DND-41 (cell line): ENCODE data around the gene TBC1D1.

Experiments used
- ATAC-seq: fragments of 200-7000 bp; cut with Tn5 transposase; 3 replicates; pipeline ENCODE4 v1.9.1; 2021; ENCODE audit warnings: low read depth; ENCODE audit not compliant: insufficient read depth
- DNase-seq: peaks from one replicate; pipeline ENCODE4 v3.0.0-alpha.2; 2020
- H2AFZ ChIP-seq: 2 replicates; pipeline ENCODE4 v1.6.0; 2012; ENCODE audit warnings: low read depth, low read length
- H3K27ac ChIP-seq: 2 replicates; pipeline ENCODE4 v1.5.1; 2012; ENCODE audit warnings: low read length, inconsistent platforms
- H3K27me3 ChIP-seq: fragments of 200-600 bp; sonication (generic); 2 replicates; pipeline ENCODE4 v1.6.0; 2012; ENCODE audit warnings: low read length, mild to moderate bottlenecking, inconsistent platforms; ENCODE audit not compliant: insufficient read depth, poor library complexity
- H3K36me3 ChIP-seq: 2 replicates; pipeline ENCODE4 v1.5.1; 2012; ENCODE audit warnings: low read length, inconsistent platforms; ENCODE audit not compliant: insufficient read depth
- H3K4me1 ChIP-seq: 2 replicates; pipeline ENCODE4 v1.5.1; 2012; ENCODE audit warnings: mild to moderate bottlenecking, low read length; ENCODE audit not compliant: insufficient read depth
- H3K4me2 ChIP-seq: 2 replicates; pipeline ENCODE4 v1.6.0; 2012; ENCODE audit warnings: mild to moderate bottlenecking, moderate library complexity, low read length, inconsistent platforms; ENCODE audit not compliant: insufficient read depth
- H3K4me3 ChIP-seq, 2 experiments: fragments of 200-600 bp in 1 of 2; shearing (Covaris generic) in 1 of 2; 2 replicates each; pipeline ENCODE4 v1.5.1; 2012 to 2016; ENCODE audit warnings: inconsistent platforms in 2 of 2, low read length in 2 of 2, mild to moderate bottlenecking in 2 of 2, low read depth in 1 of 2, moderate library complexity in 1 of 2
- H3K79me2 ChIP-seq: 2 replicates; pipeline ENCODE4 v1.6.0; 2012; ENCODE audit warnings: low read length, inconsistent platforms; ENCODE audit not compliant: insufficient read depth
- H3K9ac ChIP-seq: 2 replicates; pipeline ENCODE4 v1.6.0; 2012; ENCODE audit warnings: low read depth, mild to moderate bottlenecking, inconsistent platforms, low read length, moderate library complexity
- H3K9me3 ChIP-seq: 2 replicates; pipeline ENCODE4 v1.5.1; 2012; ENCODE audit warnings: low read length, moderate library complexity, mild to moderate bottlenecking, inconsistent platforms; ENCODE audit not compliant: insufficient read depth, severe bottlenecking
- H4K20me1 ChIP-seq: 2 replicates; pipeline ENCODE4 v1.6.0; 2012; ENCODE audit warnings: low read length; ENCODE audit not compliant: insufficient read depth
- CTCF ChIP-seq: IDR thresholded peaks from 2 replicates; pipeline ENCODE4 v1.5.1; 2012; ENCODE audit warnings: borderline replicate concordance, low read length, moderate library complexity, mild to moderate bottlenecking; ENCODE audit not compliant: poor library complexity, severe bottlenecking; ENCODE audit errors: extremely low read depth
- EZH2 ChIP-seq: IDR thresholded peaks from 3 replicates; pipeline ENCODE4 v1.6.1; 2012; ENCODE audit warnings: borderline replicate concordance, low read depth, mild to moderate bottlenecking, moderate library complexity, low read length, inconsistent platforms; ENCODE audit not compliant: severe bottlenecking

The TBC1D1 gene

GRCh38 chr4:38106311-38106710 is 215.4 kb downstream of the TBC1D1 start:
- Histone ChIP-seq H3K36me3 (peaks cover 79% of the 10 kb centered on the region), H3K27ac (no peak overlapping the region), H3K4me2 (no peak overlapping the region), H3K9ac (no peak overlapping the region), H4K20me1 (no peaks in the 10 kb centered on the region), H3K4me1 (no peaks in the 10 kb centered on the region), H3K27me3 (no peaks in the 10 kb centered on the region), H3K79me2 (no peaks in the 10 kb centered on the region), H3K4me3 (no peak overlapping the region), H3K9me3 (no peaks in the 10 kb centered on the region), H2AFZ (no peak overlapping the region)
- ATAC-seq (no peak), DNase-seq (no peak)
- TF ChIP-seq EZH2 (no peak), CTCF (no peak)

- ATAC-seq = no peak
- Histone ChIP-seq H4K20me1 (no peaks in the 10 kb centered on the region), H3K9me3 (no peaks in the 10 kb centered on the region), H3K4me3 (no peak overlapping the region), H3K4me1 (no peaks in the 10 kb centered on the region), H3K27ac (no peak overlapping the region), H3K79me2 (no peaks in the 10 kb centered on the region), H3K9ac (no peak overlapping the region), H3K27me3 (no peaks in the 10 kb centered on the region), H2AFZ (no peak overlapping the region), H3K36me3 (peaks cover 74% of the 10 kb centered on the region), H3K4me2 (no peak overlapping the region)
- no peak for DNase-seq
- no peak for TF ChIP-seq CTCF
- TF ChIP-seq EZH2 = no peak
These were observed 216.1 kb downstream of the TBC1D1 start for GRCh38 chr4:38106886-38107514.

- H3K79me2 ChIP-seq = no peaks in the 10 kb centered on the region
- no peak overlapping the region for H3K9ac ChIP-seq
These were observed 216.9 kb downstream of the TBC1D1 start for GRCh38 chr4:38107818-38108217.

More at GRCh38 chr4:38107818-38108217, 216.9 kb downstream of the TBC1D1 start:
- Histone ChIP-seq H2AFZ (no peak overlapping the region), H3K36me3 (peaks cover 67% of the 10 kb centered on the region), H4K20me1 (no peaks in the 10 kb centered on the region), H3K27me3 (no peaks in the 10 kb centered on the region), H3K9me3 (no peaks in the 10 kb centered on the region), H3K4me2 (no peak overlapping the region), H3K4me1 (no peaks in the 10 kb centered on the region), H3K27ac (no peak overlapping the region), H3K4me3 (no peak overlapping the region)
- ATAC-seq = no peak; the same call in 2 of the 3 replicates
- DNase-seq = no peak
- TF ChIP-seq EZH2 (no peak), CTCF (no peak)
